Fibroblast of lung (primary cell): Measurements from ENCODE around the gene PCDH15. TPM values are rescaled to one million over a fixed set of nuclear protein-coding genes. Genes with fewer than 3 reads are reported as not detected.

Experiments used
- DNase-seq, 2 donors: peaks; one replicate each; pipeline versions ENCODE4 v3.0.0 to v3.0.0-alpha.2; 2010; ENCODE audit warnings: low read depth in 2 of 2
- H2AFZ ChIP-seq: 2 replicates; pipeline ENCODE4 v1.5.1; 2012; ENCODE audit warnings: low read length, control low read depth, inconsistent platforms
- H3K27ac ChIP-seq: 2 replicates; pipeline ENCODE4 v1.5.1; 2011; ENCODE audit warnings: low read length, control low read depth; ENCODE audit not compliant: insufficient read depth
- H3K27me3 ChIP-seq: 2 replicates; pipeline ENCODE4 v1.5.1; 2011; ENCODE audit warnings: mild to moderate bottlenecking, low read length; ENCODE audit not compliant: control insufficient read depth, insufficient read depth
- H3K36me3 ChIP-seq: 2 replicates; pipeline ENCODE4 v1.5.1; 2011; ENCODE audit warnings: low read length; ENCODE audit not compliant: control insufficient read depth, insufficient read depth
- H3K4me1 ChIP-seq: 2 replicates; pipeline ENCODE4 v1.5.1; 2011; ENCODE audit warnings: low read length; ENCODE audit not compliant: control insufficient read depth, insufficient read depth; ENCODE audit errors: extremely low read depth
- H3K4me2 ChIP-seq: 2 replicates; pipeline ENCODE4 v1.5.1; 2011; ENCODE audit warnings: low read length, control low read depth; ENCODE audit not compliant: insufficient read depth; ENCODE audit errors: extremely low read depth
- H3K4me3 ChIP-seq, 4 experiments: fragments of 200-600 bp in 1 of 4; sonication (generic) in 1 of 4; replicated peaks in 1 of 4; 2 replicates each; pipeline ENCODE4 v1.5.1; 2011 to 2016; ENCODE audit warnings: low read length in 4 of 4, low read depth in 3 of 4, mild to moderate bottlenecking in 3 of 4, control low read depth in 2 of 4, inconsistent platforms in 1 of 4, mixed read lengths in 1 of 4; ENCODE audit not compliant: insufficient read depth in 1 of 4; ENCODE audit errors: control extremely low read depth in 1 of 4
- H3K79me2 ChIP-seq: 2 replicates; pipeline ENCODE4 v1.5.1; 2012; ENCODE audit warnings: mild to moderate bottlenecking, low read length, inconsistent platforms; ENCODE audit not compliant: control insufficient read depth, insufficient read depth
- H3K9ac ChIP-seq: 2 replicates; pipeline ENCODE4 v1.5.1; 2011; ENCODE audit warnings: mild to moderate bottlenecking, low read length, control low read depth; ENCODE audit not compliant: insufficient read depth
- H3K9me3 ChIP-seq: 2 replicates; pipeline ENCODE4 v1.5.1; 2012; ENCODE audit warnings: low read depth, low read length; ENCODE audit not compliant: control insufficient read depth, insufficient read depth
- H4K20me1 ChIP-seq: 2 replicates; pipeline ENCODE4 v1.5.1; 2011; ENCODE audit warnings: low read length; ENCODE audit not compliant: control insufficient read depth, insufficient read depth; ENCODE audit errors: extremely low read depth
- CTCF ChIP-seq, 2 donors: IDR thresholded peaks in 1 of 2; conservative IDR thresholded peaks in 1 of 2; 1 replicate in 1 of 2; 2 replicates in 1 of 2; pipeline ENCODE4 v1.5.1; 2011 to 2012; ENCODE audit warnings: low read length in 2 of 2, control low read depth in 1 of 2, inconsistent platforms in 1 of 2, low read depth in 1 of 2, mild to moderate bottlenecking in 1 of 2
- EZH2 ChIP-seq: IDR thresholded peaks from 2 replicates; pipeline ENCODE4 v1.5.1; 2012; ENCODE audit warnings: low read length, control low read depth, mild to moderate bottlenecking; ENCODE audit errors: missing control alignments
- polyA plus RNA-seq, 2 donors: library from polyadenylated mRNA; depleted of rRNA in 1 of 2; stranded (reverse) in 1 of 2; unstranded in 1 of 2; fragments of >200 nt; gene quantifications; 2 replicates each; pipeline ENCODE4 v1.2.1, GENCODE V29; 2011 to 2012; ENCODE audit warnings: missing spikeins in 1 of 2
- total RNA-seq: library from RNA; depleted of rRNA; stranded (reverse); fragments of >200 nt; gene quantifications from 2 replicates; pipeline ENCODE4 v1.2.1, GENCODE V29; 2014

The PCDH15 gene
- total and polyA plus RNA-seq, 2 donors (not counting 1 experiment from before 2014, with no cell fraction given), result under 0.01 TPM; not detected in 1

GRCh38 chr10:54585572-54585971 lies 215.5 kb downstream of the PCDH15 start:
- Histone ChIP-seq H3K4me2 (no peak overlapping the region), H2AFZ (no peak overlapping the region), H3K27ac (no peak overlapping the region), H3K4me3 (no peak overlapping the region), H3K79me2 (no peaks in the 10 kb centered on the region), H3K9ac (no peak overlapping the region), H3K4me1 (no peaks in the 10 kb centered on the region), H3K9me3 (no peaks in the 10 kb centered on the region), H3K36me3 (no peaks in the 10 kb centered on the region), H4K20me1 (no peaks in the 10 kb centered on the region), H3K27me3 (no peaks in the 10 kb centered on the region)
- no peak for TF ChIP-seq CTCF (conservative IDR thresholded peaks at IDR 0.05 in 1 of 2, IDR thresholded peaks at IDR 0.05 in 1 of 2; ENCODE audit: low read depth in 1 of 2, low read length in 2 of 2)
- no peak for TF ChIP-seq EZH2
- DNase-seq, result no peak

DNA sequence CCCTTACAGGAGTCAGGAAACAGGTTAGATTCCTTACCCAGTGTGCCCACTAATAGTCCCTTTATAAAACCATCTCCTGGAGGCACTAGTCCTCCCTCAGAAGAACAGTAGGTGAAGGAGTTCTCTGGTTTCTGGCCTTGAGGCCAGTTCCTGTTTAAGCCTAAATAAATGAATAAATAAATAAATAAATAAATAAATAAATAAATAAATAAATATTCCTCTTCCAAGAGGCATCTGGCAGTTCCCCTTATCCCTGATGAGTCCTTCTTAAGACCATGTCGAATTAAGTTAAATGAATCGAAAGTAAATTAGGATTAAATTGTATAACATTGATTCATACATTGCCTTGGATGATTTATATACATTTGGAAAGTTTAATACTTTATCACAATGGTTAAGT lies 223.3 kb downstream of the PCDH15 start:
- H3K27ac ChIP-seq, result no peak overlapping the region
- TF ChIP-seq EZH2 (no peak), CTCF (conservative IDR thresholded peaks at IDR 0.05 in 1 of 2, IDR thresholded peaks at IDR 0.05 in 1 of 2; ENCODE audit: low read depth in 1 of 2, low read length in 2 of 2) (no peak)
- no peaks in the 10 kb centered on the region for H3K36me3 ChIP-seq
- H3K79me2 ChIP-seq, result no peaks in the 10 kb centered on the region
- no peak overlapping the region for H3K4me2 ChIP-seq
- no peaks in the 10 kb centered on the region for H3K27me3 ChIP-seq
- H3K4me3 ChIP-seq, result no peak overlapping the region
- no peaks in the 10 kb centered on the region for H3K9me3 ChIP-seq
- DNase-seq, result no peak
- H4K20me1 ChIP-seq, result no peaks in the 10 kb centered on the region
- no peaks in the 10 kb centered on the region for H3K4me1 ChIP-seq
- H3K9ac ChIP-seq, result no peak overlapping the region
- no peak overlapping the region for H2AFZ ChIP-seq

GRCh38 chr10:54576541-54576940 lies 224.5 kb downstream of the PCDH15 start:
- no peaks in the 10 kb centered on the region for H3K36me3 ChIP-seq
- H4K20me1 ChIP-seq, result no peaks in the 10 kb centered on the region
- TF ChIP-seq EZH2 (no peak), CTCF (conservative IDR thresholded peaks at IDR 0.05 in 1 of 2, IDR thresholded peaks at IDR 0.05 in 1 of 2; ENCODE audit: low read depth in 1 of 2, low read length in 2 of 2) (no peak)
- H3K9me3 ChIP-seq, result no peaks in the 10 kb centered on the region
- no peak overlapping the region for H3K4me3 ChIP-seq
- H3K27ac ChIP-seq, result no peak overlapping the region
- H3K4me2 ChIP-seq, result no peak overlapping the region
- no peak overlapping the region for H2AFZ ChIP-seq
- no peaks in the 10 kb centered on the region for H3K27me3 ChIP-seq
- DNase-seq, result no peak
- H3K79me2 ChIP-seq, result no peaks in the 10 kb centered on the region
- no peak overlapping the region for H3K9ac ChIP-seq
- H3K4me1 ChIP-seq, result no peaks in the 10 kb centered on the region
